Mesendoderm (in vitro differentiated cells): ENCODE results near the gene CYSRT1. TPM values are rescaled to one million over a fixed set of nuclear protein-coding genes. Genes with fewer than 3 reads are reported as not detected.

ENCODE experiments used
- DNase-seq: peaks from one replicate; pipeline ENCODE4 v3.0.0; 2013
- H2AK5ac ChIP-seq: 2 replicates; pipeline ENCODE4 v1.6.1; 2013; ENCODE audit warnings: low read length, inconsistent platforms
- H2BK120ac ChIP-seq: 2 replicates; pipeline ENCODE4 v1.6.1; 2013; ENCODE audit warnings: low read depth, mild to moderate bottlenecking, low read length, moderate library complexity, mixed read lengths
- H2BK15ac ChIP-seq: replicated peaks from 2 replicates; pipeline ENCODE4 v1.6.1; 2013; ENCODE audit warnings: low read depth, mild to moderate bottlenecking, moderate library complexity
- H2BK5ac ChIP-seq: 2 replicates; pipeline ENCODE4 v1.6.1; 2013; ENCODE audit warnings: low read length, inconsistent platforms
- H3K18ac ChIP-seq: 2 replicates; pipeline ENCODE4 v1.6.1; 2013; ENCODE audit warnings: mild to moderate bottlenecking, low read length, mixed read lengths
- H3K23ac ChIP-seq: one replicate; pipeline ENCODE4 v1.6.1; 2013; ENCODE audit warnings: low read length
- H3K27ac ChIP-seq: 2 replicates; pipeline ENCODE4 v1.5.1; 2013; ENCODE audit warnings: low read depth, mild to moderate bottlenecking, inconsistent platforms, low read length, moderate library complexity
- H3K27me3 ChIP-seq: 2 replicates; pipeline ENCODE4 v1.6.1; 2013; ENCODE audit warnings: low read length, control low read depth, mild to moderate bottlenecking, inconsistent platforms; ENCODE audit not compliant: insufficient read depth, poor library complexity
- H3K36me3 ChIP-seq: 2 replicates; pipeline ENCODE4 v1.6.1; 2013; ENCODE audit warnings: low read length, inconsistent platforms; ENCODE audit not compliant: control insufficient read depth, insufficient read depth
- H3K4ac ChIP-seq: one replicate; pipeline ENCODE4 v1.6.1; 2013; ENCODE audit warnings: low read depth, mild to moderate bottlenecking, low read length, moderate library complexity
- H3K4me1 ChIP-seq: 2 replicates; pipeline ENCODE4 v1.6.1; 2013; ENCODE audit warnings: low read depth, low read length, inconsistent platforms; ENCODE audit not compliant: control insufficient read depth
- H3K4me2 ChIP-seq: 2 replicates; pipeline ENCODE4 v1.6.1; 2013; ENCODE audit warnings: low read length
- H3K4me3 ChIP-seq: 2 replicates; pipeline ENCODE4 v1.5.1; 2013; ENCODE audit warnings: mild to moderate bottlenecking, low read length
- H3K56ac ChIP-seq: one replicate; pipeline ENCODE4 v1.6.1; 2013; ENCODE audit warnings: low read length
- H3K79me1 ChIP-seq: 2 replicates; pipeline ENCODE4 v1.6.1; 2013; ENCODE audit warnings: low read length, inconsistent platforms
- H3K79me2 ChIP-seq: 2 replicates; pipeline ENCODE4 v1.6.1; 2013; ENCODE audit warnings: mild to moderate bottlenecking, low read length; ENCODE audit not compliant: control insufficient read depth, insufficient read depth
- H3K9ac ChIP-seq: 2 replicates; pipeline ENCODE4 v1.6.1; 2013; ENCODE audit warnings: low read length, inconsistent platforms
- H4K5ac ChIP-seq: one replicate; pipeline ENCODE4 v1.6.1; 2013; ENCODE audit warnings: low read length
- H4K8ac ChIP-seq: one replicate; pipeline ENCODE4 v1.6.1; 2013; ENCODE audit warnings: low read depth, mild to moderate bottlenecking, control low read depth, low read length, moderate library complexity
- WGBS: extraction: QIAGEN DNeasy Blood & Tissue Kit; methylation state at CpG from one replicate; pipeline ENCODE4 v1.1.7; 2013; ENCODE audit warnings: low lambda C conversion rate, missing lambda C conversion rate; ENCODE audit not compliant: insufficient coverage; ENCODE audit errors: extremely low coverage; 5-methylcytosine and 5-hydroxymethylcytosine counted together
- polyA plus RNA-seq, 2 experiments: library from polyadenylated mRNA; stranded (reverse); fragments of 200-250 nt; gene quantifications; one replicate each; pipeline ENCODE4 v1.2.3, GENCODE V29; 2013

The CYSRT1 gene
- 0.60 TPM for polyA plus RNA-seq (2013, experiment 1 of 2)
- polyA plus RNA-seq (2013, experiment 2 of 2): 0.46 TPM

- no CpG with 5 or more reads among the region's 23 CpGs for WGBS
- Histone ChIP-seq H2BK120ac (no peak within 1 kb of the TSS), H3K79me2 (no peaks in the 10 kb centered on the region), H3K4ac (peak within 1 kb of the TSS; percentile 76), H3K27me3 (peaks cover 2% of the 10 kb centered on the region), H2BK15ac (no peak within 1 kb of the TSS), H3K23ac (no peak within 1 kb of the TSS), H3K4me1 (no peaks in the 10 kb centered on the region), H3K79me1 (no peaks in the 10 kb centered on the region), H4K5ac (no peak within 1 kb of the TSS), H3K4me2 (no peak within 1 kb of the TSS), H3K27ac (no peak within 1 kb of the TSS), H2AK5ac (no peak within 1 kb of the TSS), H4K8ac (peak within 1 kb of the TSS; percentile 43), H2BK5ac (no peak within 1 kb of the TSS), H3K36me3 (no peaks in the 10 kb centered on the region), H3K56ac (peak within 1 kb of the TSS; percentile 92), H3K4me3 (no peak within 1 kb of the TSS), H3K9ac (peak within 1 kb of the TSS; percentile 91), H3K18ac (no peak within 1 kb of the TSS)
- no peak for DNase-seq
Observed at GRCh38 chr9:137224830-137225694, at the start of gene CYSRT1. Gene CYSRT1, plus strand, starts transcription at chr9:137225174. Its CDS starts 448 bp downstream, at chr9:137225622.

- no peak overlapping the region for H3K23ac ChIP-seq
- H3K27me3 ChIP-seq: peaks cover 2% of the 10 kb centered on the region
- no peak overlapping the region for H2BK15ac ChIP-seq
- no peak overlapping the region for H2AK5ac ChIP-seq
- no peak overlapping the region for H4K5ac ChIP-seq
- WGBS: no CpG with 5 or more reads among the region's 33 CpGs
- H4K8ac ChIP-seq: no peak overlapping the region
- no peak overlapping the region for H3K9ac ChIP-seq
- no peaks in the 10 kb centered on the region for H3K36me3 ChIP-seq
- no peaks in the 10 kb centered on the region for H3K79me1 ChIP-seq
- no peak overlapping the region for H2BK5ac ChIP-seq
- H3K4me2 ChIP-seq: no peak overlapping the region
- H3K4me1 ChIP-seq: no peaks in the 10 kb centered on the region
- no peak overlapping the region for H2BK120ac ChIP-seq
- no peak for DNase-seq
- no peak overlapping the region for H3K18ac ChIP-seq
- no peak overlapping the region for H3K27ac ChIP-seq
- H3K4me3 ChIP-seq: no peak overlapping the region
- H3K56ac ChIP-seq: no peak overlapping the region
- no peak overlapping the region for H3K4ac ChIP-seq
- H3K79me2 ChIP-seq: no peaks in the 10 kb centered on the region
Observed at GRCh38 chr9:137175345-137175961, 49.5 kb upstream of the CYSRT1 start.

GRCh38 chr9:137176302-137177182, 48.4 kb upstream of the CYSRT1 start:
- H3K4me1 ChIP-seq: no peaks in the 10 kb centered on the region
- no peak overlapping the region for H4K5ac ChIP-seq
- no peak overlapping the region for H3K23ac ChIP-seq
- no peak overlapping the region for H2AK5ac ChIP-seq
- WGBS: no CpG with 5 or more reads among the region's 17 CpGs
- no peaks in the 10 kb centered on the region for H3K36me3 ChIP-seq
- DNase-seq: peak; percentile 55
- no peak overlapping the region for H3K56ac ChIP-seq
- no peak overlapping the region for H3K4ac ChIP-seq
- H3K4me2 ChIP-seq: no peak overlapping the region
- no peak overlapping the region for H3K9ac ChIP-seq
- no peak overlapping the region for H3K18ac ChIP-seq
- H3K79me2 ChIP-seq: no peaks in the 10 kb centered on the region
- H3K79me1 ChIP-seq: no peaks in the 10 kb centered on the region
- H3K27ac ChIP-seq: no peak overlapping the region
- H4K8ac ChIP-seq: no peak overlapping the region
- no peak overlapping the region for H2BK120ac ChIP-seq
- no peak overlapping the region for H3K4me3 ChIP-seq
- H2BK5ac ChIP-seq: no peak overlapping the region
- no peak overlapping the region for H2BK15ac ChIP-seq
- no peaks in the 10 kb centered on the region for H3K27me3 ChIP-seq

GRCh38 chr9:137178201-137178938, 46.6 kb upstream of the CYSRT1 start:
- no peak overlapping the region for H3K23ac ChIP-seq
- no CpG with 5 or more reads among the region's 23 CpGs for WGBS
- H3K4me1 ChIP-seq: no peaks in the 10 kb centered on the region

GRCh38 chr9:137178939-137179630, 45.9 kb upstream of the CYSRT1 start:
- no peak overlapping the region for H3K4ac ChIP-seq
- no peaks in the 10 kb centered on the region for H3K79me1 ChIP-seq
- no peaks in the 10 kb centered on the region for H3K36me3 ChIP-seq
- H2AK5ac ChIP-seq: no peak overlapping the region
- no peaks in the 10 kb centered on the region for H3K4me1 ChIP-seq
- no peak overlapping the region for H2BK5ac ChIP-seq
- no peak overlapping the region for H4K5ac ChIP-seq
- H3K56ac ChIP-seq: no peak overlapping the region
- H3K79me2 ChIP-seq: no peaks in the 10 kb centered on the region
- no peak overlapping the region for H4K8ac ChIP-seq
- no peak for DNase-seq
- no CpG with 5 or more reads among the region's 19 CpGs for WGBS
- no peak overlapping the region for H3K27ac ChIP-seq
- H2BK120ac ChIP-seq: no peak overlapping the region
- H2BK15ac ChIP-seq: no peak overlapping the region
- H3K4me3 ChIP-seq: no peak overlapping the region
- no peak overlapping the region for H3K23ac ChIP-seq
- H3K18ac ChIP-seq: no peak overlapping the region
- H3K9ac ChIP-seq: no peak overlapping the region
- H3K4me2 ChIP-seq: no peak overlapping the region
- no peaks in the 10 kb centered on the region for H3K27me3 ChIP-seq

More at GRCh38 chr9:137178201-137178938, 46.6 kb upstream of the CYSRT1 start:
- H3K56ac ChIP-seq: no peak overlapping the region
- H3K18ac ChIP-seq: no peak overlapping the region
- no peak overlapping the region for H3K4me2 ChIP-seq
- no peak overlapping the region for H2BK15ac ChIP-seq
- no peak overlapping the region for H2BK120ac ChIP-seq
- H2AK5ac ChIP-seq: no peak overlapping the region
- no peak overlapping the region for H3K27ac ChIP-seq
- no peak overlapping the region for H2BK5ac ChIP-seq
- no peaks in the 10 kb centered on the region for H3K36me3 ChIP-seq
- no peak overlapping the region for H4K5ac ChIP-seq
- no peaks in the 10 kb centered on the region for H3K79me1 ChIP-seq
- H3K9ac ChIP-seq: no peak overlapping the region
- H3K79me2 ChIP-seq: no peaks in the 10 kb centered on the region
- no peak for DNase-seq
- H3K27me3 ChIP-seq: no peaks in the 10 kb centered on the region
- H4K8ac ChIP-seq: no peak overlapping the region
- no peak overlapping the region for H3K4ac ChIP-seq
- H3K4me3 ChIP-seq: no peak overlapping the region
